NOMO-1 treated with DMSO at 0.1 percent for 48 hours (cell line): ENCODE results near the gene GPR157.

Source experiments
- DNase-seq: peaks from one replicate; lab custom pipeline; 2025; ENCODE audit not compliant: unreplicated experiment; lab: John Stamatoyannopoulos, UW

The GPR157 gene

GRCh38 chr1:9120312-9120958 lies 8.5 kb downstream of the GPR157 start:
- peak; percentile 43 for DNase-seq

- peak; percentile 13 for DNase-seq
Measured at GRCh38 chr1:9119745-9120144, 9.2 kb downstream of the GPR157 start.

GRCh38 chr1:9118186-9118585 lies 10.7 kb downstream of the GPR157 start:
- DNase-seq = no peak

GRCh38 chr1:9115351-9116205 lies 13.3 kb downstream of the GPR157 start:
- DNase-seq = peak; percentile 11

GRCh38 chr1:9112961-9113880 lies 15.7 kb downstream of the GPR157 start:
- DNase-seq = no peak

DNA sequence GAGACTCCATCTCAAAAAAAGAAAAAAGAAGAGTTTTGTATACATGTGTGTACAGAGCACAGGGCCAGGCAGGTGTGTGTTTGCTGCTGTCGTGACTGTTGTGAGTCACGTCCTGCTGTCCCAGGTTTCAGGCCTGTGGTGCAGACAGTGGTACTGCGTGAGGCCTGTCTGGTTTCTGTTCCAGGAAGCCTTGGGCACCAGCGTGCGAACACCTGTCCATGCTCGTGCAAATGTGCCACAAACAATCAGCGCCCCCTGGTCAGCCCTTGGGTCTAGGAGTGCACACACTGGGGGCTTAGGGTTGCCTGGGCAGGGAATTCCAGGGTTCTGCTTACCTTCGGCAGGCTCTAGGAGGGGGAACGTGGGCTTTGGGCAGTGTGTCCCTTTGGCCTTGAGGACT lies 16.9 kb downstream of the GPR157 start:
- no peak for DNase-seq

DNA sequence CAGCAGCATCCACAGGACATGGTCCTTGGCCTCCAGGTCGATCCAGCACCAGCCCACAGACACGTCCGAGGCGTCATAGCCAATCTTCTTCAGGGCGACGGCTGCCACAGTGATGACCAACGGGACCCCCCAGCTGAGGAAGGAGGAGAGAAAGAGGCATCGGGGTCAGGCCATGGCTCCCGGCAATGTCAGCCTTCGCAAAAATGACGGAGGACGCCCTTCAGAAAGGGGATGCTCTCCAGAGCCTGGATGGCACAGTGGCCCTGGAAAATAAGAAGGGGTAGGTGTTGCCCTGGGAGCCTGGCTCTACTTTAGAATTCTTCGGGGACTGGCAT lies 17.6 kb downstream of the GPR157 start:
- DNase-seq = no peak

GRCh38 chr1:9110669-9111356 lies 18.1 kb downstream of the GPR157 start:
- DNase-seq = peak; percentile 77

GRCh38 chr1:9108056-9108665 lies 20.7 kb downstream of the GPR157 start:
- DNase-seq = no peak

DNA sequence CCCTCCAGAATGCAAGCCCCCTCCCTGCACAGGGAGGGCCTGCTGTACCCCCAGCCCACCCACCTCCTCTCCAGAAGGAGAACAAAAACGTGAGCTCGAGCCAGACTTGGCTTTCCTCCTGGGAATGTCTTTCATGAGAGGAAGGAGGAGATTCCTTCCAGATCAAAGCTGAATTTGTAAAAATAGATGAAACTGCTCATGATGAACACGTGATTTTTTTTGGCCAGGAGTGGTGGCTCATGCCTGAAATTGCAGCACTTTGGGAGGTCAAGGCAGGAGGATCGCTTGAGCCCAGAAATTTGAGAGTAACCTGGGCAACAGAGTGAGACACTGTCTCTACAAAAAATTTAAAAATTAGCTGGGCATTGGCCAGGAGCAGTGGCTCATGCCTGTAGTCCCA lies 21.8 kb downstream of the GPR157 start:
- DNase-seq = no peak

GRCh38 chr1:9106286-9106685 lies 22.6 kb downstream of the GPR157 start:
- no peak for DNase-seq

DNA sequence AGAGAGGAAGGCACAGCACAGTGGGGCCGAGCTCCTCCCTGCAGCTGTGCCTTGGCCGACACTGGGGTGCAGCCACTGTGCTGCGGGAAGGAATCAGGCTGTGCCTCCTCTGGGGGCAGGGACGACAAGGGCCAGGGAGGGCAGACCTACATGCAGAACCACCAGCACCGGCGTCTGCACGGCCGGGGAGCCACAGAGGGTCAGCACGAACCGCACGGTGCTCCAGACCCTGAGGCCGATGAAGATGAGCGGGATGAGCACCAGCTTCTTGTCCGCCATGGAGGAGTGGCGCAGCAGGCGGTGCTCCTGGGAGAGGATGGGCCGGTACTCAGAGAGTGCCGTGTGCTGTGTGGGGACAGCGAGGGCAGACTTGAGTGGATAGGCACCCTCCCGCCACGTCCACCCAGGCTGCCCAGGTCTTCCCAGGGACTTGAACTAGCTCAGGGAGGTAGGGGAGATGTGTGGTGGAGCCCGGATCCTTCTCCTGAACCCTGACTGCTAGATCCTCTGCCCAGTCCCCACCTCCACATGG lies 23.5 kb downstream of the GPR157 start:
- DNase-seq = no peak

DNA sequence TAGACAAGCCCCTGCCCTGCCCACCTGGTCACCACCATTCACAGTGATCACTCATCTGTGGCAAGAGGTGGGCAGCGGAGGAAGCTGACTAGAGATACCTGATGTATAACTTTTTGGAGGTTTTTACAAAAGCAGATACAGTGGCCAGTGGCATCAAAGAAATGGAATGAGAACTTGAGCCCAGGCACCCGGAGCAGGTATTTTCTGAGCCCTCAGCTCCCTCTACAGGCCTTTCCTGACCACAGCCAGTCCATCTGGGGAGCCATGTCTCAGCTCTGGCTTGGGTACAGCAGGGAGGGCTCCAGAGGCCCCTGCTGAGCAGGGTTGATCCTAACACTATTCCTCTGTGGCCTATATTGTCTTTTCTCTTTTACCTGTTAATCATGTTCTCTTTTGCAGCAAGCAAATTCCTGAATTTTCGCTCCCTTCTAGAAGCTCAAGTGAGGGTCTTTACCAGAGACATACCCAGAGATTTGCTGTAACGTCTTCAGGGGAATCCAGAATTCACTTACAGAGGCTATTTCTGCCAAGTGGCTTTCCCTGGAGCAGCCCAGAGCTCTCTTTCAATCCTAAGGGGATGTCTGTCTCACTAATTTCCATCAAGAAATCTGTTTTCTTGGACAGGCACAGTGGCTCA lies 27.3 kb downstream of the GPR157 start:
- peak; percentile 67 for DNase-seq

GRCh38 chr1:9100471-9101043 lies 28.3 kb downstream of the GPR157 start:
- DNase-seq = no peak

- no peak for DNase-seq
Measured at GRCh38 chr1:9099555-9099954, 29.3 kb downstream of the GPR157 start.

GRCh38 chr1:9097947-9098705 lies 30.8 kb downstream of the GPR157 start:
- DNase-seq = no peak

DNA sequence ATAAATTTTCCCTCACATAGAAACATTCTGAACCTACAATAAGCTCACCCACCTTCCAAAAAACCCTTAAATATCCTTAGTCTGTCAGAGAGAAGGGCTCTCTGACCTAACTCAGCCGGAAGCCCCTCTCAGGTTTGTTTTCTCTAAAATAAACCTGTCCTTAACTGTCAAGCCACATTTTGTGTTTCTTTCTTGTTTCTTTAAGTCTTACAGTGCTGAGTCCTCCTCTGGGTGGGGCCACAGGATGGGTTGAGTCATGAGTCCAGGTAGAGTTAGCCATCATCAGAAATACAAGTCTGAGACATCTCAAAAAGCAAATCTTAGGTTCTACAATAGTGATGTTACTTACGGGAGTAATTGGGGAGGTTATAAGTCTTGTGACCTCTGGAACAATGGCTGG lies 33.1 kb downstream of the GPR157 start:
- no peak for DNase-seq

GRCh38 chr1:9093996-9094595 lies 34.8 kb downstream of the GPR157 start:
- peak; percentile 30 for DNase-seq
